KMS-11 (cell line): ENCODE measurements around the gene MRPL12.

Experiments
- H2AFZ ChIP-seq: fragments of 200-600 bp; sonication (generic); 2 replicates; pipeline ENCODE4 v1.6.1; 2016; ENCODE audit warnings: antibody characterized with exemption, mixed run types, low read depth
- H3K27ac ChIP-seq: fragments of 200-600 bp; sonication (generic); 2 replicates; pipeline ENCODE4 v1.6.1; 2016; ENCODE audit warnings: mild to moderate bottlenecking, mixed run types
- H3K27me3 ChIP-seq: fragments of 200-600 bp; sonication (generic); 2 replicates; pipeline ENCODE4 v1.6.1; 2017; ENCODE audit warnings: mild to moderate bottlenecking, low read depth, mixed run types, moderate library complexity; ENCODE audit not compliant: insufficient read depth
- H3K36me3 ChIP-seq: fragments of 200-600 bp; sonication (generic); 2 replicates; pipeline ENCODE4 v1.6.1; 2017; ENCODE audit warnings: mild to moderate bottlenecking, mixed run types; ENCODE audit not compliant: insufficient read depth
- H3K4me1 ChIP-seq: fragments of 200-600 bp; sonication (generic); 2 replicates; pipeline ENCODE4 v1.6.1; 2016; ENCODE audit warnings: mild to moderate bottlenecking, low read depth, mixed run types; ENCODE audit not compliant: poor library complexity, severe bottlenecking
- H3K4me2 ChIP-seq: fragments of 200-600 bp; sonication (generic); 2 replicates; pipeline ENCODE4 v1.7.0; 2016; ENCODE audit warnings: mild to moderate bottlenecking, mixed run types
- H3K4me3 ChIP-seq: fragments of 200-600 bp; sonication (generic); IDR thresholded peaks from 2 replicates; pipeline ENCODE4 v1.6.1; 2017; ENCODE audit warnings: low read depth, low read length, mixed read lengths; ENCODE audit not compliant: insufficient read depth
- H3K79me2 ChIP-seq: fragments of 200-600 bp; sonication (generic); 2 replicates; pipeline ENCODE4 v1.6.1; 2016; ENCODE audit warnings: low read depth, mixed run types; ENCODE audit not compliant: insufficient read depth
- H3K9ac ChIP-seq: fragments of 200-600 bp; sonication (generic); 2 replicates; pipeline ENCODE4 v1.6.1; 2016; ENCODE audit warnings: mild to moderate bottlenecking, mixed run types
- H4K20me1 ChIP-seq: fragments of 200-600 bp; sonication (generic); 2 replicates; pipeline ENCODE4 v1.6.1; 2016; ENCODE audit warnings: mild to moderate bottlenecking, mixed run types; ENCODE audit not compliant: insufficient read depth
- CTCF ChIP-seq: fragments of 200-600 bp; sonication (generic); conservative IDR thresholded peaks from 2 replicates; pipeline ENCODE4 v1.6.1; 2017; ENCODE audit warnings: low read depth, mild to moderate bottlenecking, antibody characterized with exemption, low read length, moderate library complexity, mixed read lengths

Gene MRPL12

GRCh38 chr17:81715107-81715871, 12.1 kb downstream of the MRPL12 start:
- H2AFZ ChIP-seq, result no peak overlapping the region
- peaks cover 7% of the 10 kb centered on the region; the same call in 1 of the 2 replicates for H3K36me3 ChIP-seq
- H3K4me2 ChIP-seq, result no peak overlapping the region
- H3K27ac ChIP-seq, result no peak overlapping the region
- no peaks in the 10 kb centered on the region for H4K20me1 ChIP-seq
- H3K4me3 ChIP-seq, result no peak overlapping the region
- H3K27me3 ChIP-seq, result no peaks in the 10 kb centered on the region
- peaks cover 27% of the 10 kb centered on the region for H3K79me2 ChIP-seq
- peaks cover 28% of the 10 kb centered on the region for H3K4me1 ChIP-seq
- no peak for TF ChIP-seq CTCF
- no peak overlapping the region for H3K9ac ChIP-seq

- peaks cover 27% of the 10 kb centered on the region for H3K79me2 ChIP-seq
- no peaks in the 10 kb centered on the region for H4K20me1 ChIP-seq
- H3K4me1 ChIP-seq, result peaks cover 20% of the 10 kb centered on the region
- H3K4me2 ChIP-seq, result no peak overlapping the region
- no peaks in the 10 kb centered on the region for H3K27me3 ChIP-seq
- H3K9ac ChIP-seq, result no peak overlapping the region
- H3K36me3 ChIP-seq, result peaks cover 7% of the 10 kb centered on the region; the same call in 1 of the 2 replicates
- no peak overlapping the region for H3K4me3 ChIP-seq
- no peak for TF ChIP-seq CTCF
- no peak overlapping the region for H2AFZ ChIP-seq
- no peak overlapping the region for H3K27ac ChIP-seq
These were observed 12.9 kb downstream of the MRPL12 start for GRCh38 chr17:81715872-81716673.

- Histone ChIP-seq H3K9ac (no peak overlapping the region), H3K4me3 (no peak overlapping the region), H4K20me1 (no peaks in the 10 kb centered on the region), H2AFZ (no peak overlapping the region), H3K4me2 (no peak overlapping the region), H3K27ac (no peak overlapping the region), H3K36me3 (peaks cover 7% of the 10 kb centered on the region; the same call in 1 of the 2 replicates), H3K4me1 (peaks cover 16% of the 10 kb centered on the region), H3K27me3 (no peaks in the 10 kb centered on the region), H3K79me2 (peaks cover 27% of the 10 kb centered on the region)
- TF ChIP-seq CTCF, result no peak
These were observed 13.5 kb downstream of the MRPL12 start for GRCh38 chr17:81716674-81716996.

- H3K36me3 ChIP-seq, result peaks cover 7% of the 10 kb centered on the region; the same call in 1 of the 2 replicates
- H3K9ac ChIP-seq, result no peak overlapping the region
- H3K4me2 ChIP-seq, result no peak overlapping the region
- peaks cover 27% of the 10 kb centered on the region for H3K79me2 ChIP-seq
- peaks cover 21% of the 10 kb centered on the region for H3K4me1 ChIP-seq
- no peak overlapping the region for H3K4me3 ChIP-seq
- H3K27me3 ChIP-seq, result no peaks in the 10 kb centered on the region
- H2AFZ ChIP-seq, result no peak overlapping the region
- no peak for TF ChIP-seq CTCF
- H3K27ac ChIP-seq, result no peak overlapping the region
- H4K20me1 ChIP-seq, result no peaks in the 10 kb centered on the region
These were observed 14.0 kb downstream of the MRPL12 start for GRCh38 chr17:81717049-81717765.
